Measurements from ENCODE around the gene SGIP1.

Gene SGIP1

DNA sequence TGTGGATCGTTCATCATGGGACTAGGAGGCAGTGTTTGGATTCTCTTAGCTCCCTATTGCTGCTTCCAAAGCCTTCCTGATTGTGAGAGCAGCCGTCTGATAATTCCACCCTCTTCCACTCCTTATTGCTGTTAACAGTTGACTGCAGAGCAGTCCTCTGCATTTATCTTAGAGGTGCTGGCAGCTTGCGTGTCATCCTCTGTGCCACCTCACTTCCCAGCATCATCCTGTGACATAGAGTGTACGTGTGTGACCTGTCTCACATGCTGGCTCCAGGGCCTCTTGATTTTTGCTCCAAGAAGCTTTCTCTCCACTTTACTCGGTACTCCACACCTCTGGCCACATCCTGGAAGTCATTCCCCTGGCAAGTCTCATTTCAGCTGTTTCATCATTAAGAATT, 165.3 kb downstream of the SGIP1 start:
- DNase-seq (ENCODE audit: low read depth): no peak
- TF ChIP-seq, protein P1, sequence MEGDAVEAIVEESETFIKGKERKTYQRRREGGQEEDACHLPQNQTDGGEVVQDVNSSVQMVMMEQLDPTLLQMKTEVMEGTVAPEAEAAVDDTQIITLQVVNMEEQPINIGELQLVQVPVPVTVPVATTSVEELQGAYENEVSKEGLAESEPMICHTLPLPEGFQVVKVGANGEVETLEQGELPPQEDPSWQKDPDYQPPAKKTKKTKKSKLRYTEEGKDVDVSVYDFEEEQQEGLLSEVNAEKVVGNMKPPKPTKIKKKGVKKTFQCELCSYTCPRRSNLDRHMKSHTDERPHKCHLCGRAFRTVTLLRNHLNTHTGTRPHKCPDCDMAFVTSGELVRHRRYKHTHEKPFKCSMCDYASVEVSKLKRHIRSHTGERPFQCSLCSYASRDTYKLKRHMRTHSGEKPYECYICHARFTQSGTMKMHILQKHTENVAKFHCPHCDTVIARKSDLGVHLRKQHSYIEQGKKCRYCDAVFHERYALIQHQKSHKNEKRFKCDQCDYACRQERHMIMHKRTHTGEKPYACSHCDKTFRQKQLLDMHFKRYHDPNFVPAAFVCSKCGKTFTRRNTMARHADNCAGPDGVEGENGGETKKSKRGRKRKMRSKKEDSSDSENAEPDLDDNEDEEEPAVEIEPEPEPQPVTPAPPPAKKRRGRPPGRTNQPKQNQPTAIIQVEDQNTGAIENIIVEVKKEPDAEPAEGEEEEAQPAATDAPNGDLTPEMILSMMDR (IDR thresholded peaks at IDR 0.05; ENCODE audit: insufficient read depth, low read depth, low read length, missing control alignments): no peak
- H3K4me3 ChIP-seq (ENCODE audit: low read length): no peak overlapping the region

DNA sequence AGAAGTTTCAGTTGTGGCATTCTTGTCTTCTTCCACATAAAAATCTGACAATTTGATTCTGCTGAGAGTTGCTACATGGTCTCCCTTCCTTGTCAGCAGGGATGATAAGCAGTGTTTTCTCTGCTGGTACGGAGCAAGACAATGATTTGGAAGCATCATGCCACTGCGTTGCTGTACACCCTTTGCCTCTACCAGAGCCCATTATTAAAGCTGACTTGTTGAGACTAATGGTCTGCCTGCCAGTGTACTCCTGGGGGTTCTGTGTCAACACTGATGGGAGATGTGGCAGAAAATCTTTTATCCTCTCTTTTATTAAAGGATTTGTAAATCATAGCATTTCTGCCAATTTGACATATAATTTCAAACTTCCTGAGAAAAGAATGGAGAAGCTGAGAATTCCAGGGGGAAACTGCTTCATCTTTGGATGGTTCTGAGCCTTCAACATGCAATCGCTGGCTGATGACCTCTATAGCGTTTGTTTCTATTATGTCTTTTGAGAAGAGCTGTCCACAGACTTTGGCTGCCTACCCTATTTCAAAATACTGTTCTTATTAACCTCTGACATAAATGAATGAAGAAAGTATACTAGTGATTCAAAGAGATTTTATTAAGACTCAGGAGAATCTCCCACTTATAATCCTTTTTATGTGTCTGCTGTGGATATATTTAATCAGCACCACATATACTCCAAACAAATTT, 170.4 kb downstream of the SGIP1 start:
- DNase-seq (ENCODE audit: low read depth): no peak
- no peak overlapping the region for H3K4me3 ChIP-seq (ENCODE audit: low read length)
- TF ChIP-seq, protein P1 (IDR thresholded peaks at IDR 0.05; ENCODE audit: insufficient read depth, low read depth, low read length, missing control alignments): no peak

DNA sequence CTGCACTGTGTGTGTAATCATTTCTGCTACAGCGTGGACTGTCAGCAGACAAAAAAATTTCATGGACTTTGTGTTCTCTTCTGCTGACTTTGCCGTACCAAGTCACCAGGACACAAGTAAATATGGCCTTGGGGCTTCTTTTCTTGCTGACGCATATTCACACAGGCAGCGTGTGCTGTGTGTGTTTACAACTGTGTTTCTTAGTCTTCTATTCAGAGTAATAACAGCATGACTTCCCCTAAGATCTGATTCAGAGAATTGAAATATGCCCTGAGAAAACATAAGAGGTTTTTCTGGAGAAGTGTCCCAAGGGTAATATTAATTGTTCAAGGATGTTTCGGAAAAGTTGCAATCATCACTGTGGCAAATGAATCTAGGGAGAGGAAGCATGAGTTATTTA, 171.2 kb downstream of the SGIP1 start:
- TF ChIP-seq, protein P1 (IDR thresholded peaks at IDR 0.05; ENCODE audit: insufficient read depth, low read depth, low read length, missing control alignments): no peak
- no peak overlapping the region for H3K4me3 ChIP-seq (ENCODE audit: low read length)
- peak; percentile 40 for DNase-seq (ENCODE audit: low read depth)

DNA sequence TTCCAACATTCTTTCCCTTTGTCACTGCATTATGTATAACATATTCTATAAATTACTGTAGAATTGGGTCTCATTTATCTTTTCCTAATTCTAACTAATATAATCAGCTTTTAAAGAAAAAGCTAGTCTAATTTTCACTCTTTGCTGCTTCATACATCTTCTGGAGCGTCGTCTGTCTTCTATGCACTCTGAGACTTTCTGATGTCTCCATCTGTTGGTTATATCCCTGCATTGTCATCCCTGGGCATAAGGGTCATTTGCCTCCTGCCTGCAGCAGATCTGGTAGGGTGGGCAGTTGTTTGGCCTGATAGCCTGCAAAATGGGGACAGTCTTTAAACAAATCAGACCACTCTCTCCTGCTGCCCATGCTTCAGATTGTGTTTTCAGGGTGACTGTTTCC, 177.5 kb downstream of the SGIP1 start:
- H3K4me3 ChIP-seq (ENCODE audit: low read length): no peak overlapping the region
- DNase-seq (ENCODE audit: low read depth): no peak
- TF ChIP-seq, protein P1 (IDR thresholded peaks at IDR 0.05; ENCODE audit: insufficient read depth, low read depth, low read length, missing control alignments): peak; percentile 17

DNA sequence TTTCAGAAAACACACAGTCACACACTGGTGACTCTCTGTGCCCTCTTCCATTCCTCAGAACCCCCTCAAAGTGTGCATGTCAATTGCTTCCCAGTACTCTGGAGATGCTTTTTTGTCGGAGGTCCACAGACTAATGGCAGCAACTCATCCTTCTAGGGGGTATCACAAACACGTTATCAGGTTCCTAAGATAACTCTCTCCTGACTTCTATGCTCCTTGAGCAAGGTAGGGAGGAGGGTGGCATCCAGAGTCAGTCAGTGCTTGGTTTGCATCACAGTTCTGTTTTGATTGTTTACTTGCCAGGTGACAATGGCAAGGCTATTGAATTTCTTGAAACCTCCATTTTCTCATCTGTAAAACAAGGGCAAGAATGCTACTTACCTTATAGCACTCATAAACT, 178.9 kb downstream of the SGIP1 start:
- no peak overlapping the region for H3K4me3 ChIP-seq (ENCODE audit: low read length)
- TF ChIP-seq, protein P1 (IDR thresholded peaks at IDR 0.05; ENCODE audit: insufficient read depth, low read depth, low read length, missing control alignments): no peak
- no peak for DNase-seq (ENCODE audit: low read depth)

DNA sequence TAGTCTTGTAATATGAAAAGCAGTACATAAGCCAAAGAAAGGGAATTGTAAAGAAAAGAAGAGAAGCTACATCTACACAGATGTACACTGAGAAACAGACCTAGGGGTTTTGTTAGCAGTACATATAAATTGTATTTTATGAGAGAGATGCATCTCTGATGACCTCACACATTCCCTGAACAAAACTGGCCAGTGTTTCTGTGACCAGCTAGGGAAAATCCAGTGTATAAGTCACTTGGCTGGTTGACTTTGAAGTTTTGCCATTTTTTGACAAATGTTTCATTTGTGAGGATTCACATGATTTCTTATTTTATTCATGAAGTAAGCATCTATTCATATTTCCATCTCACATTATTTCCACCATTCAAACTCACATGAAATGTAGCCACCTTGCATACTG, 190.0 kb downstream of the SGIP1 start:
- no peak for DNase-seq (ENCODE audit: low read depth)
- H3K4me3 ChIP-seq (ENCODE audit: low read length): no peak overlapping the region
- TF ChIP-seq, protein P1 (IDR thresholded peaks at IDR 0.05; ENCODE audit: insufficient read depth, low read depth, low read length, missing control alignments): no peak
